ENCODE data around the gene IFNA13.
"Not testable (repeated sequence)": the region's sequence is repeated elsewhere in the genome, so short reads cannot be mapped to it uniquely, and the experiment has no call there.

Gene IFNA13

GRCh38 chr9:21367957-21368356, at the start of gene IFNA13:
Gene IFNA13 (minus strand): TSS chr9:21368057. CDS start chr9:21368010, 47 bp downstream.
- H3K27ac ChIP-seq, result no peak within 1 kb of the TSS
- no peak within 1 kb of the TSS for H3K4me3 ChIP-seq

DNA sequence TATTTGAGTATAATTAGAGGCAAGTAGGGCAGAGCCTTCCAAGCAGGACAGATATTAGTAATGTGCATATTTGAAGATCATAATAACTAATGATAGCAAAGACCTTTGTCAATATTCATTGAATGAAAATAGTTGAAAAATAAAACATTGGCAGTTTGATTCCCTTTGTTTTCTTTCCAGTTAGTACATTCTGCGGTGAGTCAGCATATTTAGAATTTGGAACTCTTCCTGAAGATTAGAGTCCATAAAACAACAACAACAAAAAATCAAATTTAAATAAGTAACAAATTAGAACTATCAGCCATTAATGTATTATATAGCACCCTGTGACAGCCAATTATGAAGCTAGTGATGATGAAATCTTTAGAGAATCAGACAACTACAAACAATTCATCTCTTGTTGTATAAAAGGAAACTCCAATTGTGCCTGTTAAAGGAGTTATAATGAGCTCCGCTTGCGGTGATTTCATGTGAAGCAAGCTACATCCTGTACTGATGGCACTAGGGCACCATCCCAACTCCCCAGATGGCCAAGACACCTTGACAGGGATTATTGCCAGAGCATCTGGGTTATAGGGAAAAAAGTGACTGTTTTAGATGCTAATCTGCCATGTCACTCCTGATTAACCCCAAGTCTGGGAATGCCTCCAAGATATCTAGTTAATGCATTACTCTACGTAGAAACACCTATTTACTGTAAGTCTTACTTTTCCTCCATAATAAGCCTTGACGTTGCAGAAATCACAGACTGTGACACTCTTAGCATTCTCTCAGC, 47.8 kb upstream of the IFNA13 start:
- no peak overlapping the region for H3K27ac ChIP-seq
- H3K4me3 ChIP-seq, result no peak overlapping the region

GRCh38 chr9:21414220-21414940, 46.5 kb upstream of the IFNA13 start:
- Histone ChIP-seq H3K27ac (no peak overlapping the region), H3K4me3 (no peak overlapping the region)

- Histone ChIP-seq H3K27ac (no peak overlapping the region), H3K4me3 (no peak overlapping the region)
Measured at GRCh38 chr9:21413624-21414023, 45.8 kb upstream of the IFNA13 start.

GRCh38 chr9:21413151-21413550, 45.3 kb upstream of the IFNA13 start:
- no peak overlapping the region for H3K4me3 ChIP-seq
- no peak overlapping the region for H3K27ac ChIP-seq

DNA sequence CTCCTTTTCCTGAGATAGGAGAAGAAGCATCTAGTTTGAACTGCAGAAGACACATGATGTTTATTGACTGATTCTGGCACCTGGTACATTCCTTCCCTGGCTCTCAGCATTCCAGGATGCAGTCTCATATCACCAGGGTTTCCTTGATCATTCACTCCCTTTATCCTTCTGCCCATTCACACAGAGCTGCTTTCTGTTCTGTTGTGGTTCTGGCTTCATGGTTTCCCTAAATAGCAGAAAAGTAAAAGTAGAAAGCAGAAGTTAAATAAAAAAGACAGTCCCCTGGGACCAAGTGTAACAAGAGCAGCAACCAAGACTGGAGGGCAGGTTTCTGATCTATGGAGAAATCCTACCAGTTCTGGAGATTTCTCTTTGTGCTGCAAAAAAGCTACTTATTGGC, 44.2 kb upstream of the IFNA13 start:
- Histone ChIP-seq H3K4me3 (no peak overlapping the region), H3K27ac (no peak overlapping the region)

GRCh38 chr9:21408817-21409216, 41.0 kb upstream of the IFNA13 start, which contains the start of gene IFNA8:
Gene IFNA8 (plus strand): TSS chr9:21409117. CDS start chr9:21409177, 60 bp downstream.
- H3K27ac ChIP-seq, result no peak within 1 kb of the TSS

DNA sequence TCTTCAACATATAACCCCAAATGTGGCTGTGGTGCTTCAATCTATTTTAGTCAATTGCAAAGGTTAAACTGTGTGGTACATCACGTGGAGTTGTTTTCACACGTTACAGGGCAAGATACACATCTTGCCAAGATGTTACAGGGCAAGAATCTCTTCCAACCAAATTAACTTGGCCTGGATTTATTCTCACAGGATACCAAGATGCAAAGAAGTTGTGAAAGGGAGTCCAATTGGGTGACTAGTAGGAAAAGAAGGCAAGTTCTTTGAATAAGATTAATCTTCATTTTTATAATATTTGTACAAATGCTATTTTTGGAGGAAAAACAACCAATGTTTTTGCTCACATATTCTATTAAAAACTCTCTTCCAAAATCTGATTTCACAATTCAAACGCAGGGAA, 36.3 kb upstream of the IFNA13 start:
- no peak overlapping the region for H3K4me3 ChIP-seq
- no peak overlapping the region for H3K27ac ChIP-seq

More at GRCh38 chr9:21408817-21409216, 41.0 kb upstream of the IFNA13 start, which contains the start of gene IFNA8:
- H3K4me3 ChIP-seq, result no peak within 1 kb of the TSS

DNA sequence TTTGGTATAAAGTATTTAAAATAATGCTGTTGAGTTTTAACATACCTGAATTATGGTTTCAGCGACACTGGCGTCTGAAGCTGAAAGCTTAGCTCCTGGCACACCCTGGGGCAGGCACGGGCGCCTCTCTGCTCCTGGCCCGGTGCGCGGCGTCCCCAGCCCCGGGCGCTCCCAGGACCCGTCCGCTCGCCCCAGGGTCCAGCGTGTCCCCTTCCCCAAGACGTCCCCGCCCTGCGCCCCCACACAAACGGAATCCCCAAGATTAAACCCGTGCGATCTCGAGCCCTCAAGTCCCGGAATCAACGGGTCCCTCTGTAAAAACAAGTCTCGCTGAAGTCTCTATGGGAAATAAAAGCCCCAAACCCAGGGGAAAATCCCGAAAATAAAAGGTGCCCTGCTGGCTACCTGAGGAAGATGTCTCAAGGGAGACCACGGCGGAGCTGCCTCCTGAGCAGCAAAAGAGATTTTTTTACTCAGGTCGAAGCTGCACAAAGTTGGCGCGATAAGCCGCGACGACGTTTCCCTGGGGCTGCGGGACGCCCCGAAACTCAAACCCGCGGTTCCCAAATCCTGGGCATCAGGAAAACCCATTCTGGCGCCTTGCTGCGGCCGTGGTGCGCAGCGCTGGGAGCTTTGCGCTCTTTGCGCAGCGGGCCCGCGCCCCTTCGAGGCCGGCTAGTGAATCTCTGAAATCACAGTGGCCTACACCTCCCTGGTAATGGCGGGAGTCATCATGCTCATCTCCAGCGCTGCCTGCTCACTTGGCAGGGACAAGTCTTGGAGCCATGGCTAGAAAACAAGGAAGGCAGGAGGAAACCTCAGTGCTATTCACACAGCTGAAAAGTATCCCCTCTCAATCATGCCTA, 34.8 kb upstream of the IFNA13 start:
- peak overlapping the region in 4 of 7 experiments; percentile 3 to 23 (median 9) for H3K4me3 ChIP-seq
- H3K27ac ChIP-seq, result no peak overlapping the region

GRCh38 chr9:21399956-21400355, 32.1 kb upstream of the IFNA13 start:
- Histone ChIP-seq H3K27ac (no peak overlapping the region), H3K4me3 (no peak overlapping the region)

- H3K27ac ChIP-seq, result no peak overlapping the region
Measured at GRCh38 chr9:21398955-21399489, 31.2 kb upstream of the IFNA13 start.

GRCh38 chr9:21395778-21396717, 28.2 kb upstream of the IFNA13 start:
- peak overlapping the region in 6 of 7 experiments; percentile 4 to 37 (median 20) for H3K4me3 ChIP-seq
- no peak overlapping the region for H3K27ac ChIP-seq

More at GRCh38 chr9:21398955-21399489, 31.2 kb upstream of the IFNA13 start:
- no peak overlapping the region for H3K4me3 ChIP-seq

DNA sequence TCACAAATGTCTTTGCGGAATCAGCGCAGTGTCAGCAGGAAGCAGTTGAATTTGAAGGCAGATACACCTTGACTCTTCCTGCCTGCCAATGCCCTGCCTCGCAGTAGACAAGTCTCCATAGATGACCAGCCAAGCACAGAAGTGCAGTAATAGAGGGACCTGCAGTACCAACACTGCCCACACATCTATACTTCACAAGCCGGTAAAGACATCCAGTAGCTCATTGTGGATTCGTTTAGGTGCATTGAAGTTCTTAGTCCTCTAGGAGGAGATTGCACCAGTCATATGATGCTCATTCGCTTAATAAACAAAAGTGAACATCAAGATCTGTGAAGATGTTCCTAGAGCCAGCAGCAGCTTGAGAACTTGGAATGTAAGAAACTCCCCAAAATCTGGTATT, 24.4 kb upstream of the IFNA13 start:
- Histone ChIP-seq H3K27ac (no peak overlapping the region), H3K4me3 (no peak overlapping the region)

DNA sequence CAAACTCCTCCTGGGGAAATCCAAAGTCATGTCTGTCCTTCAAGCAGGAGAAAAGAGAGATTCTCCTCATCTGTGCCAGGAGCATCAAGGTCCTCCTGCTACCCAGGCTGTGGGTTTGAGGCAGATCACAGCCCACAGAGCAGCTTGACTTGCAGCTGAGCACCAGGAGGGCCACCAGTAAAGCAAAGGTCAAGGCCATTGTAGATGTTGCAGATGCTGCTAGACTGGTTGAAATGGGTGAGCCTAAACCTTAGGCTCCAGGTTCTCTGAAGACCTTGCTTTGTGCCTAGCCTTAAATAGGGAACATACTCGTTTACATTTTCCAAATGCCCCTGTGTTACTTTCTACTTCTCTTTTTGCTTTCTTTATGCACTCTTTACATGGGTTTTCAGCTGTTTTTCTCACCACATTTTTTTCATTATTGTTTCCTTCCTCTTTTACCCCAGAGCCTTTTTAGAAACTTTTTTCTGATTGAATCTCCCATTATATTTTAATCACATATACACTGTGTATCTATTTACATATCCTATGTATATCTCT, 17.3 kb upstream of the IFNA13 start, which contains the start of gene IFNA2:
Gene IFNA2, minus strand, starts transcription at position 268 of the 540 bp plus-strand sequence. Its CDS starts 69 bp downstream, at position 199.
- H3K27ac ChIP-seq, result no peak within 1 kb of the TSS
- H3K4me3 ChIP-seq, result no peak within 1 kb of the TSS

GRCh38 chr9:21383627-21384026, 15.8 kb upstream of the IFNA13 start:
- H3K27ac ChIP-seq, result no peak overlapping the region
- H3K4me3 ChIP-seq, result no peak overlapping the region

GRCh38 chr9:21381448-21382339, 13.8 kb upstream of the IFNA13 start:
- H3K4me3 ChIP-seq, result no peak overlapping the region
- no peak overlapping the region for H3K27ac ChIP-seq

DNA sequence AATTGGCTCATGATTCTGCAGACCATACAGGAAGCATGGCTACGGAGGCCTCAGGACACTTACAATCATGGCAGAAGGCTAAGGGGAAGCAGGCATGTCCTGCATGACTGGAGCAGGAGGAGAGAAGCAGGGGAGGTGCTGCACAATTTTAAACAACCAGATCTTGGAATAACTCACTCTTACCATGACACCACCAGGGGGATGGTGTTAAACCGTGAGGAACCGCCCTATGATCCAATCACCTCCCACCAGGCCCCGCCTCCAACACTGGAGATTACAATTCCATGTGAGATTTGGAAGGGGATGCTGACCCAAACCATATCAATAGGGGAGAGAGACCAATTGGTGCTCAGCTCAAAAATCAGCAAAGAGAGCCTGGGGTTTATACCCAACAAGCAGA, 3.6 kb upstream of the IFNA13 start:
- not testable (repeated sequence) for H3K4me3 ChIP-seq, H3K27ac ChIP-seq
